ENCODE measurements around the gene SLC17A7. TPM values are rescaled to one million over a fixed set of nuclear protein-coding genes. Genes with fewer than 3 reads are reported as not detected.

Gene SLC17A7
- polyA plus RNA-seq, 6 donors from 2014 or later: not detected

DNA sequence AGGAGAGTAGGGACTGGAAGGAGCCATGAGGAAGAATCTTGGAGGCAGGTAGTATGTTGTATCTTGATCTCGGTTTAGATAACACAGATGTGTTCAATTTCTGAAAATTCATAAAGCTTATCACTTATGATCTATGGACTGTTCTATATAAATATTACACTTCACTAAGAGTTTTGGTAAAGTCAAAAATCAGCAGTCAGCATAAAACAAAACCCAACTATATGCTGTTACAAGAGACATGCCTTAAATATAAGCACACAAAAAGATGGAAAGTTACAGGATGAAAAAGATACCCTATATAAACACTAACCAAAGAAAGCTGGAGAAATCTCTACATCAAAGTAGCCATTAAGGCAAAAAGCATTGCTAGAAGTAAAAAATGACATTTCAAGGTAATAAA, 57.7 kb downstream of the SLC17A7 start:
- ATAC-seq (ENCODE audit: low read depth in 2 of 2) (no peak), DNase-seq (no peak)
- Mint-ChIP-seq H3K4me3 (peak overlapping the region in 1 of 8 donors; percentile 16), H3K9me3 (peaks cover 5 to 14% (median 10%) of the 10 kb centered on the region in 7 donors), H3K27ac (peak overlapping the region in 1 of 6 donors; percentile 5), H3K4me1 (peaks cover 8 to 16% (median 15%) of the 10 kb centered on the region in 3 donors), H3K36me3 (peaks cover 5 to 7% of the 10 kb centered on the region in 2 donors), H3K27me3 (peaks cover 4 to 15% (median 5%) of the 10 kb centered on the region in 3 donors)

DNA sequence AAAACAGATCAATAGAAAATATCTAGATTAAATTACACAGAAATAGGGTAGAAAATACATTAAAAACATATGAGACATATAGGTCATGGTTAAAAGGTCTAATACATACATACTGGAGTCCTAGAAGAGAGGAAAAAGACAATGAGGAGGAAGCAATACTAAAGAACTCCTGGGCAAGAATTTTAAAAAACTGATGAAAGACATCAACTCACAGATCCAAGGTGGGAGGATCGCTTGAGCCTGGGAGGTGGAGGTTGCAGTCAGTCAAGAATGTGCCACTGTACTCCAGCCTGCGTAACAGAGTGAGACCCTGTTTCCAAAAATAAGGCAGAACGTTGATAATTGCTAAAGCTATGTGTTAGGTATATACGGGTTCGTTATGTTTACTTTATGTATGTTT, 58.7 kb downstream of the SLC17A7 start:
- peaks cover 5 to 14% (median 10%) of the 10 kb centered on the region in 7 donors for H3K9me3 Mint-ChIP-seq
- H3K4me3 Mint-ChIP-seq: no peak overlapping the region
- ATAC-seq (ENCODE audit: low read depth in 2 of 2) (no peak), DNase-seq (no peak)
- peaks cover 4 to 7% (median 6%) of the 10 kb centered on the region in 3 donors for H3K4me1 Mint-ChIP-seq
- no peak overlapping the region for H3K27ac Mint-ChIP-seq
- H3K36me3 Mint-ChIP-seq: peaks cover 5 to 7% of the 10 kb centered on the region in 2 donors
- H3K27me3 Mint-ChIP-seq: peaks cover 4 to 15% (median 5%) of the 10 kb centered on the region in 3 donors

DNA sequence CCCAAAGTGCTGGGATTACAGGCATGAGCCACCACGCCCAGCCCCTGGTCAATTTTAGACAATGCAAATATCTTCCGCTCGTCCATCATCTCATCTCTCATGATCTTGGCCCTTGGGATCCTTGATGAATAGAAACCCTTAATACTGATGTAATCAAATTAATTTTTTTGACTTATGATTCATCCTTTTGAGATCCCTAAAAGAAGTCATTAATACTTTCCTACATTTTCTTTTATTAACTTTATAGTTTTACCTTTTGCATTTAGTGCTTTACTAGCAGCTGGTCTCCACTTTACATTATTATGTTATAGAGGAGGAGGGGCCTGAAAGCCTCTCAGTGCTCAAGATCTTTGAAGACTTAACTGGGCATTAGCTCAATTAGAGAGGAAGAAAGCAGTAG, 60.9 kb downstream of the SLC17A7 start:
- Mint-ChIP-seq H3K36me3 (peaks cover 5 to 15% of the 10 kb centered on the region in 2 donors), H3K27me3 (peaks cover 4 to 28% (median 12%) of the 10 kb centered on the region in 3 donors), H3K27ac (no peak overlapping the region), H3K4me1 (no peaks in the 10 kb centered on the region), H3K4me3 (no peak overlapping the region), H3K9me3 (peaks cover 5 to 17% (median 10%) of the 10 kb centered on the region in 7 donors)
- ATAC-seq (ENCODE audit: low read depth in 2 of 2) (no peak), DNase-seq (no peak)

Other genes with a start within 250 kb of the SLC17A7 start
- gene SLC6A16, start 116.3 kb downstream of the SLC17A7 start, polyA plus RNA-seq (ENCODE audit: low read depth in 6 of 6): 10 to 100 TPM in 1 of 6 donors, 1 to 10 TPM in 5; 5.8 to 17.4 (median 8.4) TPM
- 1,000 to 10,000 TPM in 1 of 6 donors, 100 to 1,000 TPM in 5; 672 to 1,032 (median 882) TPM for gene CD37, start 106.1 kb downstream of the SLC17A7 start, polyA plus RNA-seq (ENCODE audit: low read depth in 6 of 6)
- gene TEAD2, start 79.1 kb downstream of the SLC17A7 start, polyA plus RNA-seq (ENCODE audit: low read depth in 6 of 6): 1 to 10 TPM in 5 of 6 donors, under 1 TPM in 1; 0.80 to 5.4 (median 3.0) TPM
- 1 to 10 TPM in 1 of 6 donors, under 1 TPM in 2, not detected in 3; 0.55 to 2.8 (median 0.82) TPM for gene DKKL1, start 77.7 kb downstream of the SLC17A7 start, polyA plus RNA-seq (ENCODE audit: low read depth in 6 of 6)
- gene KASH5, start 53.3 kb downstream of the SLC17A7 start, polyA plus RNA-seq (ENCODE audit: low read depth in 6 of 6): not detected
- gene PTH2, start 18.1 kb downstream of the SLC17A7 start, polyA plus RNA-seq (ENCODE audit: low read depth in 6 of 6): not detected
- not detected for gene GFY, start 16.1 kb downstream of the SLC17A7 start, polyA plus RNA-seq (ENCODE audit: low read depth in 6 of 6)
- gene PIH1D1, start 10.3 kb upstream of the SLC17A7 start, polyA plus RNA-seq (ENCODE audit: low read depth in 6 of 6): 10 to 100 TPM; 70.3 to 95.3 (median 79.0) TPM
- gene ALDH16A1, start 11.7 kb upstream of the SLC17A7 start, polyA plus RNA-seq (ENCODE audit: low read depth in 6 of 6): 100 to 1,000 TPM in 1 of 6 donors, 10 to 100 TPM in 5; 54.2 to 103 (median 74.6) TPM
- 10 to 100 TPM in 5 of 6 donors, 1 to 10 TPM in 1; 9.5 to 15.0 (median 11.4) TPM for gene FLT3LG, start 32.7 kb upstream of the SLC17A7 start, polyA plus RNA-seq (ENCODE audit: low read depth in 6 of 6)
- gene RPL13A, start 46.1 kb upstream of the SLC17A7 start, polyA plus RNA-seq (ENCODE audit: low read depth in 6 of 6): 1,000 to 10,000 TPM; 1,519 to 3,103 (median 2,606) TPM
- gene RPS11, start 54.9 kb upstream of the SLC17A7 start, polyA plus RNA-seq (ENCODE audit: low read depth in 6 of 6): 1,000 to 10,000 TPM; 2,581 to 3,900 (median 3,339) TPM
- gene FCGRT, start 71.1 kb upstream of the SLC17A7 start, polyA plus RNA-seq (ENCODE audit: low read depth in 6 of 6): 10 to 100 TPM; 56.7 to 69.7 (median 62.7) TPM
- under 1 TPM in 2 of 6 donors, not detected in 4; 0.17 to 0.43 TPM for gene RCN3, start 86.5 kb upstream of the SLC17A7 start, polyA plus RNA-seq (ENCODE audit: low read depth in 6 of 6)
- 100 to 1,000 TPM in 5 of 6 donors, 10 to 100 TPM in 1; 89.5 to 136 (median 113) TPM for gene NOSIP, start 139.0 kb upstream of the SLC17A7 start, polyA plus RNA-seq (ENCODE audit: low read depth in 6 of 6)
- under 1 TPM in 5 of 6 donors, not detected in 1; 0.20 to 0.79 (median 0.62) TPM for gene PRRG2, start 139.8 kb upstream of the SLC17A7 start, polyA plus RNA-seq (ENCODE audit: low read depth in 6 of 6)
- under 1 TPM; 0.09 to 0.77 (median 0.29) TPM for gene PRR12, start 149.7 kb upstream of the SLC17A7 start, polyA plus RNA-seq (ENCODE audit: low read depth in 6 of 6)
- 10 to 100 TPM; 16.6 to 24.9 (median 19.9) TPM for gene RRAS, start 198.6 kb upstream of the SLC17A7 start, polyA plus RNA-seq (ENCODE audit: low read depth in 6 of 6)
- 1 to 10 TPM in 3 of 6 donors, under 1 TPM in 2, not detected in 1; 0.84 to 2.9 (median 1.1) TPM for gene SCAF1, start 200.7 kb upstream of the SLC17A7 start, polyA plus RNA-seq (ENCODE audit: low read depth in 6 of 6)
- gene IRF3, start 224.3 kb upstream of the SLC17A7 start, polyA plus RNA-seq (ENCODE audit: low read depth in 6 of 6): 10 to 100 TPM; 39.3 to 60.5 (median 52.4) TPM
- gene BCL2L12, start 224.4 kb upstream of the SLC17A7 start, polyA plus RNA-seq (ENCODE audit: low read depth in 6 of 6): 10 to 100 TPM in 4 of 6 donors, 1 to 10 TPM in 2; 8.0 to 12.7 (median 10.6) TPM
- 100 to 1,000 TPM; 175 to 363 (median 192) TPM for gene PRMT1, start 235.7 kb upstream of the SLC17A7 start, polyA plus RNA-seq (ENCODE audit: low read depth in 6 of 6)
- under 1 TPM in 4 of 6 donors, not detected in 2; 0.19 to 0.47 (median 0.26) TPM for gene ADM5, start 248.1 kb upstream of the SLC17A7 start, polyA plus RNA-seq (ENCODE audit: low read depth in 6 of 6)
- not detected for gene CPT1C, start 249.6 kb upstream of the SLC17A7 start, polyA plus RNA-seq (ENCODE audit: low read depth in 6 of 6)

All from naive B cell (primary cell).